IMR-90 (cell line): Measurements from ENCODE around the gene GZMB. TPM values are rescaled to one million over a fixed set of nuclear protein-coding genes. Genes with fewer than 3 reads are reported as not detected.

Experiments used
- ATAC-seq: fragments of 200-7000 bp; cut with Tn5 transposase; 2 replicates; pipeline ENCODE4 v1.9.1; 2020; ENCODE audit warnings: low read depth, mild to moderate bottlenecking, moderate library complexity
- BruUV-seq: library from RNA; stranded (reverse); fragments of 400-500 nt; replicated peaks from 2 replicates; lab custom pipeline; 2021; lab: Mats Ljungman, UMichigan
- CTCF ChIA-PET: fragments of 300-600 bp; formaldehyde crosslinking; extraction: SDS; loops from one replicate; lab custom pipeline; 2021; ENCODE audit warnings: antibody characterized with exemption; lab: Yijun Ruan, JAX
- POLR2A ChIA-PET: fragments of 300-600 bp; sonication (Branson Sonifier 250); formaldehyde crosslinking; loops from one replicate; lab custom pipeline; 2022; ENCODE audit warnings: antibody characterized with exemption; ENCODE audit not compliant: unreplicated experiment; lab: Charles Lee
- DNase-seq: peaks from one replicate; pipeline ENCODE4 v3.0.0; 2013
- H2AFZ ChIP-seq: replicated peaks from 2 replicates; pipeline ENCODE3; 2013; ENCODE audit warnings: low read length, mild to moderate bottlenecking; ENCODE audit not compliant: poor library complexity
- H2AK5ac ChIP-seq: 2 replicates; pipeline ENCODE4 v1.6.1; 2013; ENCODE audit warnings: low read depth, low read length, inconsistent platforms
- H2AK9ac ChIP-seq: replicated peaks from 2 replicates; pipeline ENCODE3; 2013; ENCODE audit warnings: mild to moderate bottlenecking, low read depth, low read length, moderate library complexity; ENCODE audit not compliant: poor library complexity
- H2BK120ac ChIP-seq: 2 replicates; pipeline ENCODE4 v1.6.1; 2013; ENCODE audit warnings: low read depth, low read length, inconsistent platforms
- H2BK15ac ChIP-seq: 3 replicates; pipeline ENCODE4 v1.6.1; 2013; ENCODE audit warnings: low read depth, low read length, inconsistent platforms
- H2BK20ac ChIP-seq: 2 replicates; pipeline ENCODE4 v1.6.1; 2013; ENCODE audit warnings: low read depth, mild to moderate bottlenecking, inconsistent platforms, low read length, moderate library complexity
- H2BK5ac ChIP-seq: 2 replicates; pipeline ENCODE4 v1.6.1; 2013; ENCODE audit warnings: mild to moderate bottlenecking, low read depth, low read length, inconsistent platforms; ENCODE audit not compliant: poor library complexity, severe bottlenecking
- H3K14ac ChIP-seq: replicated peaks from 2 replicates; pipeline ENCODE4 v1.6.1; 2013; ENCODE audit warnings: low read depth, low read length, inconsistent platforms
- H3K18ac ChIP-seq: 2 replicates; pipeline ENCODE4 v1.6.1; 2013; ENCODE audit warnings: low read depth, low read length, control low read depth
- H3K23ac ChIP-seq: 2 replicates; pipeline ENCODE4 v1.6.1; 2013; ENCODE audit warnings: low read depth, low read length, inconsistent platforms
- H3K27ac ChIP-seq: 2 replicates; pipeline ENCODE4 v1.5.1; 2013; ENCODE audit warnings: mild to moderate bottlenecking, control low read depth, low read length; ENCODE audit not compliant: insufficient read depth
- H3K27me3 ChIP-seq: 2 replicates; pipeline ENCODE4 v1.6.1; 2013; ENCODE audit warnings: low read length; ENCODE audit not compliant: control insufficient read depth, insufficient read depth
- H3K36me3 ChIP-seq: 2 replicates; pipeline ENCODE4 v1.6.1; 2013; ENCODE audit warnings: low read length, mixed read lengths; ENCODE audit not compliant: control insufficient read depth, insufficient read depth
- H3K4ac ChIP-seq: 2 replicates; pipeline ENCODE4 v1.6.1; 2013; ENCODE audit warnings: low read depth, low read length, inconsistent platforms
- H3K4me1 ChIP-seq: 2 replicates; pipeline ENCODE4 v1.6.1; 2013; ENCODE audit warnings: low read length, mixed read lengths; ENCODE audit not compliant: control insufficient read depth, insufficient read depth
- H3K4me2 ChIP-seq: 2 replicates; pipeline ENCODE4 v1.6.1; 2013; ENCODE audit warnings: low read depth, mild to moderate bottlenecking, control low read depth, low read length, moderate library complexity
- H3K4me3 ChIP-seq: 2 replicates; pipeline ENCODE4 v1.5.1; 2013; ENCODE audit warnings: low read depth, mild to moderate bottlenecking, control low read depth, low read length, moderate library complexity; ENCODE audit not compliant: insufficient read depth
- H3K56ac ChIP-seq: 2 replicates; pipeline ENCODE4 v1.6.1; 2013; ENCODE audit warnings: low read length, inconsistent platforms; ENCODE audit not compliant: insufficient read depth; ENCODE audit errors: extremely low read depth
- H3K79me1 ChIP-seq, 2 experiments: 2 replicates each; pipeline ENCODE4 v1.6.1; 2013; ENCODE audit warnings: low read length in 2 of 2, inconsistent platforms in 1 of 2, low read depth in 1 of 2
- H3K9ac ChIP-seq: 2 replicates; pipeline ENCODE4 v1.6.1; 2013; ENCODE audit warnings: low read depth, low read length, control low read depth
- H3K9me1 ChIP-seq: 2 replicates; pipeline ENCODE4 v1.6.1; 2013; ENCODE audit warnings: low read length, inconsistent platforms; ENCODE audit not compliant: insufficient read depth
- H3K9me3 ChIP-seq: 2 replicates; pipeline ENCODE4 v1.6.1; 2013; ENCODE audit warnings: low read length; ENCODE audit not compliant: control insufficient read depth, insufficient read depth
- H4K20me1 ChIP-seq: 2 replicates; pipeline ENCODE4 v1.6.1; 2013; ENCODE audit warnings: low read length, inconsistent platforms; ENCODE audit not compliant: insufficient read depth
- H4K5ac ChIP-seq: 2 replicates; pipeline ENCODE4 v1.6.1; 2013; ENCODE audit warnings: mild to moderate bottlenecking, low read depth, low read length, control low read depth
- H4K8ac ChIP-seq, 2 experiments: 2 replicates each; pipeline ENCODE4 v1.6.1; 2013; ENCODE audit warnings: low read depth in 2 of 2, low read length in 2 of 2, control low read depth in 1 of 2, inconsistent platforms in 1 of 2
- H4K91ac ChIP-seq: 2 replicates; pipeline ENCODE4 v1.6.1; 2013; ENCODE audit warnings: low read depth, low read length, inconsistent platforms; ENCODE audit not compliant: insufficient read depth
- BHLHE40 ChIP-seq: fragments of 150-350 bp; IDR thresholded peaks from 2 replicates; pipeline ENCODE4 v1.6.1; 2016; ENCODE audit warnings: mild to moderate bottlenecking, low read depth, low read length
- CEBPB ChIP-seq: IDR thresholded peaks from 2 replicates; pipeline ENCODE4 v1.6.1; 2012; ENCODE audit warnings: low read depth, low read length, improper control_type of control experiment
- CHD1 ChIP-seq: IDR thresholded peaks from 2 replicates; pipeline ENCODE4 v1.6.1; 2012; ENCODE audit warnings: low read depth, low read length, improper control_type of control experiment
- CTCF ChIP-seq: conservative IDR thresholded peaks from 2 replicates; pipeline ENCODE4 v1.5.1; 2012; ENCODE audit warnings: mild to moderate bottlenecking, low read depth, low read length, improper control_type of control experiment
- ELK1 ChIP-seq: fragments of 150-350 bp; IDR thresholded peaks from 2 replicates; pipeline ENCODE4 v1.6.1; 2016; ENCODE audit warnings: low read depth, mild to moderate bottlenecking, low read length, moderate library complexity, borderline replicate concordance
- FOS ChIP-seq: fragments of 150-350 bp; IDR thresholded peaks from 2 replicates; pipeline ENCODE4 v1.6.1; 2016; ENCODE audit warnings: low read depth, low read length
- MAFK ChIP-seq: IDR thresholded peaks from 2 replicates; pipeline ENCODE4 v1.6.1; 2012; ENCODE audit warnings: low read depth, low read length, improper control_type of control experiment
- MAZ ChIP-seq: IDR thresholded peaks from 2 replicates; pipeline ENCODE4 v1.6.1; 2012; ENCODE audit warnings: low read depth, mild to moderate bottlenecking, low read length, improper control_type of control experiment, moderate library complexity, borderline replicate concordance
- MXI1 ChIP-seq: IDR thresholded peaks from 2 replicates; pipeline ENCODE4 v1.6.1; 2012; ENCODE audit warnings: low read depth, mild to moderate bottlenecking, low read length, moderate library complexity, borderline replicate concordance
- NFE2L2 ChIP-seq: fragments of 150-350 bp; IDR thresholded peaks from 2 replicates; pipeline ENCODE4 v1.6.1; 2016; ENCODE audit warnings: low read depth, mild to moderate bottlenecking, low read length
- POLR2A ChIP-seq: IDR thresholded peaks from 2 replicates; pipeline ENCODE4 v1.6.1; 2012; ENCODE audit warnings: mild to moderate bottlenecking, low read depth, low read length
- RAD21 ChIP-seq: IDR thresholded peaks from 2 replicates; pipeline ENCODE4 v1.6.1; 2012; ENCODE audit warnings: low read length, improper control_type of control experiment
- RCOR1 ChIP-seq: IDR thresholded peaks from 2 replicates; pipeline ENCODE4 v1.6.1; 2012; ENCODE audit warnings: mild to moderate bottlenecking, low read length, improper control_type of control experiment; ENCODE audit not compliant: insufficient replicate concordance
- RFX5 ChIP-seq: IDR thresholded peaks from 2 replicates; pipeline ENCODE4 v1.8.0; 2012; ENCODE audit warnings: low read depth, mild to moderate bottlenecking, low read length, moderate library complexity
- SMC3 ChIP-seq: fragments of 150-350 bp; IDR thresholded peaks from 2 replicates; pipeline ENCODE4 v1.6.1; 2016; ENCODE audit warnings: low read depth, mild to moderate bottlenecking, antibody characterized with exemption, low read length, moderate library complexity
- USF2 ChIP-seq: fragments of 150-350 bp; IDR thresholded peaks from 2 replicates; pipeline ENCODE4 v1.6.1; 2017; ENCODE audit warnings: mild to moderate bottlenecking, antibody characterized with exemption, low read length, low read depth
- WGBS, 2 experiments: methylation state at CpG; one replicate each; pipeline versions ENCODE4 v1.1.5 to v1.1.7; 2013; ENCODE audit warnings: missing lambda C conversion rate in 2 of 2; ENCODE audit not compliant: insufficient read length in 1 of 2; ENCODE audit errors: extremely low coverage in 2 of 2; 5-methylcytosine and 5-hydroxymethylcytosine counted together
- dilution Hi-C: fragments of 300-500 bp; cut with HindIII; formaldehyde crosslinking; loops from one replicate; pipeline ENCODE4 v1.14.3; 2018; ENCODE audit warnings: low sequenced_read_pairs; ENCODE audit not compliant: unreplicated experiment
- in situ Hi-C: fragments of 300-500 bp; cut with MboI; formaldehyde crosslinking; loops from 3 replicates; pipeline ENCODE4 v1.14.3; 2019; ENCODE audit warnings: low sequenced_read_pairs, inconsistent platforms, mixed read lengths
- intact Hi-C: fragments of 100-400 bp; cut with micrococcal nuclease; formaldehyde crosslinking; loops from 2 replicates; pipeline ENCODE4 v1.10.0; 2022
- polyA plus RNA-seq, 3 experiments: library from polyadenylated mRNA; depleted of rRNA; stranded (reverse); fragments of >200 nt; gene quantifications; 2 replicates each; pipeline ENCODE4 v1.2.3, GENCODE V29; 2012; ENCODE audit warnings: low replicate concordance in 1 of 3
- total RNA-seq: library from RNA; depleted of rRNA; stranded (reverse); fragments of >200 nt; gene quantifications from 2 replicates; pipeline ENCODE4 v1.2.3, GENCODE V29; 2012

The GZMB gene
- total and polyA plus RNA-seq, 2 of the 4 experiments (the other 2 are of a cell fraction), result not detected

GRCh38 chr14:24609655-24610344 lies 24.2 kb downstream of the GZMB start, which contains the start of gene GZMH:
Gene GZMH (minus strand): TSS chr14:24609685. CDS start chr14:24609613, 72 bp downstream.
- H3K4ac ChIP-seq, result no peak within 1 kb of the TSS
- H3K79me1 ChIP-seq, result no peaks in the 10 kb centered on the region
- H3K9ac ChIP-seq, result no peak within 1 kb of the TSS
- in situ Hi-C loops (no loop called here), intact Hi-C loops (no loop called here), dilution Hi-C loops (no loop called here)
- DNase-seq, result no peak
- H2AK9ac ChIP-seq, result no peak within 1 kb of the TSS
- no peak within 1 kb of the TSS for H2AK5ac ChIP-seq
- H3K36me3 ChIP-seq, result no peaks in the 10 kb centered on the region
- H2BK20ac ChIP-seq, result no peak within 1 kb of the TSS
- no peak within 1 kb of the TSS for H3K4me2 ChIP-seq
- no peak within 1 kb of the TSS for H4K5ac ChIP-seq
- no peak for TF ChIP-seq RFX5
- TF ChIP-seq RAD21, result no peak
- TF ChIP-seq CTCF, result no peak
- TF ChIP-seq CEBPB, result no peak
- TF ChIP-seq CHD1, result no peak
- no peak for TF ChIP-seq POLR2A
- no peak for TF ChIP-seq FOS
- TF ChIP-seq BHLHE40, result no peak
- TF ChIP-seq SMC3, result no peak
- no peak for TF ChIP-seq NFE2L2
- no peak for TF ChIP-seq ELK1
- TF ChIP-seq MAFK, result no peak
- TF ChIP-seq USF2, result no peak
- TF ChIP-seq MXI1, result no peak
- TF ChIP-seq MAZ, result no peak
- TF ChIP-seq RCOR1, result no peak
- H3K4me1 ChIP-seq, result no peaks in the 10 kb centered on the region
- no peak within 1 kb of the TSS for H4K91ac ChIP-seq
- H3K27me3 ChIP-seq, result no peaks in the 10 kb centered on the region
- H4K20me1 ChIP-seq, result no peaks in the 10 kb centered on the region; the same call in 1 of the 2 replicates
- no peak within 1 kb of the TSS for H3K56ac ChIP-seq
- H2BK120ac ChIP-seq, result no peak within 1 kb of the TSS
- H2AFZ ChIP-seq, result no peak within 1 kb of the TSS
- no peak within 1 kb of the TSS for H3K27ac ChIP-seq
- POLR2A ChIA-PET, result no interaction called here
- no peak within 1 kb of the TSS for H3K23ac ChIP-seq
- no peak within 1 kb of the TSS for H4K8ac ChIP-seq
- WGBS, 2 experiments, result no CpG with 5 or more reads among the region's 2 CpGs
- H2BK5ac ChIP-seq, result no peak within 1 kb of the TSS
- no peak within 1 kb of the TSS for H3K18ac ChIP-seq
- CTCF ChIA-PET, result no interaction called here
- ATAC-seq, result no peak
- H3K4me3 ChIP-seq, result no peak within 1 kb of the TSS
- H3K14ac ChIP-seq, result no peak within 1 kb of the TSS
- H3K9me1 ChIP-seq, result no peaks in the 10 kb centered on the region
- no peaks in the 10 kb centered on the region for H3K9me3 ChIP-seq
- no TSS peak for BruUV-seq
- no peak within 1 kb of the TSS for H2BK15ac ChIP-seq
